Kidney (tissue), 14 donors: ENCODE results near the gene GAPVD1. TPM values are rescaled to one million over a fixed set of nuclear protein-coding genes. Genes with fewer than 3 reads are reported as not detected.

ENCODE experiments used
- DNase-seq, 5 donors: peaks; one replicate each; pipeline ENCODE4 v3.0.0-alpha.2; 2013 to 2020
- FAIRE-seq: peaks from 2 replicates; lab custom pipeline; 2012; peaks lifted over from hg19 to GRCh38; lab: Jason Lieb, UNC
- H3K27ac ChIP-seq, 2 donors: one replicate each; pipeline ENCODE4 v1.7.0; 2013; ENCODE audit warnings: low read depth in 2 of 2, low read length in 2 of 2, inconsistent platforms in 1 of 2
- H3K27me3 ChIP-seq: one replicate; pipeline ENCODE4 v1.7.1; 2013; ENCODE audit warnings: low read length, inconsistent platforms; ENCODE audit not compliant: control insufficient read depth, insufficient read depth
- H3K36me3 ChIP-seq, 3 donors: one replicate each; pipeline versions ENCODE4 v1.7.0 to v1.7.1; 2013; ENCODE audit warnings: low read length in 3 of 3, control low read depth in 1 of 3, inconsistent platforms in 1 of 3; ENCODE audit not compliant: insufficient read depth in 3 of 3, control insufficient read depth in 2 of 3
- H3K4me1 ChIP-seq, 3 donors: one replicate each; pipeline versions ENCODE4 v1.7.0 to v1.7.1; 2013; ENCODE audit warnings: low read length in 3 of 3, inconsistent platforms in 1 of 3, low read depth in 1 of 3; ENCODE audit not compliant: control insufficient read depth in 2 of 3, insufficient read depth in 2 of 3
- H3K4me3 ChIP-seq, 3 donors: one replicate each; pipeline versions ENCODE4 v1.7.0 to v1.8.1; 2013; ENCODE audit warnings: low read length in 3 of 3, control low read depth in 1 of 3, inconsistent platforms in 1 of 3
- H3K9ac ChIP-seq, 3 donors: one replicate each; pipeline versions ENCODE4 v1.7.0 to v1.7.1; 2013; ENCODE audit warnings: low read length in 3 of 3, control low read depth in 1 of 3, inconsistent platforms in 1 of 3
- H3K9me3 ChIP-seq, 3 donors: one replicate each; pipeline versions ENCODE4 v1.7.0 to v1.7.1; 2013; ENCODE audit warnings: low read length in 3 of 3, control low read depth in 1 of 3, inconsistent platforms in 1 of 3; ENCODE audit not compliant: control insufficient read depth in 2 of 3, insufficient read depth in 1 of 3
- CTCF ChIP-seq: IDR thresholded peaks from 3 replicates; pipeline ENCODE4 v1.5.1; 2012; ENCODE audit warnings: mild to moderate bottlenecking, moderate library complexity, borderline replicate concordance; ENCODE audit not compliant: insufficient read depth; ENCODE audit errors: extremely low read depth
- intact Hi-C: fragments of 100-400 bp; cut with DNase I; formaldehyde crosslinking; loops from one replicate; pipeline ENCODE4 v1.11.1; 2022
- polyA plus RNA-seq: library from polyadenylated mRNA; stranded (reverse); fragments of 350-450 nt; fragmentation: Illumina TruSeq; extraction: RNeasy Lipid Tissue Mini Kit (QIAGEN cat#74804); gene quantifications from one replicate; pipeline ENCODE4 v1.2.3, GENCODE V29; 2014; ENCODE audit warnings: low read depth, low replicate concordance; ENCODE audit not compliant: insufficient read depth
- total RNA-seq: library from RNA; stranded (reverse); fragmentation: NEBNext Ultra II Directional; extraction: Animal tissue kit (Norgen Biotek cat#: 25700); gene quantifications from one replicate; pipeline ENCODE4 v1.2.1, GENCODE V29; 2021
- donor health status: control.
- donor health status: control.
- donor health status: control.
- donor health status: control.
- donor health status: control.
- donor health status: DM: yes; HTN: yes; CAD: no.
- donor health status: Normal renal cell carcinoma (clear cell type).

Gene GAPVD1
- total and polyA plus RNA-seq, 2 donors from 2014 or later: 6.9 to 44.8 TPM

GRCh38 chr9:125375820-125376219 is 114.2 kb downstream of the GAPVD1 start:
- Histone ChIP-seq H3K9me3 (no peaks in the 10 kb centered on the region), H3K9ac (no peak overlapping the region), H3K4me3 (no peak overlapping the region), H3K27ac (no peak overlapping the region), H3K27me3 (no peaks in the 10 kb centered on the region), H3K36me3 (no peaks in the 10 kb centered on the region), H3K4me1 (peaks cover 0 to 4% (median 3%) of the 10 kb centered on the region in 3 donors)
- no peak for FAIRE-seq
- no peak for TF ChIP-seq CTCF
- peak in 1 of 5 donors; percentile 30 for DNase-seq
- intact Hi-C loops: no loop called here

- H3K36me3 ChIP-seq: no peaks in the 10 kb centered on the region
- intact Hi-C loops: no loop called here
- no peak overlapping the region for H3K9ac ChIP-seq
- FAIRE-seq: no peak
- TF ChIP-seq CTCF: no peak
- peak in 1 of 5 donors; percentile 28 for DNase-seq
- no peaks in the 10 kb centered on the region for H3K9me3 ChIP-seq
- H3K27me3 ChIP-seq: no peaks in the 10 kb centered on the region
- H3K4me1 ChIP-seq: peaks cover 0 to 4% (median 3%) of the 10 kb centered on the region in 3 donors
- H3K4me3 ChIP-seq: no peak overlapping the region
- no peak overlapping the region for H3K27ac ChIP-seq
These were observed 114.9 kb downstream of the GAPVD1 start for GRCh38 chr9:125376261-125377226.

GRCh38 chr9:125377584-125378250 is 116.1 kb downstream of the GAPVD1 start:
- intact Hi-C loops: no loop called here
- Histone ChIP-seq H3K36me3 (no peaks in the 10 kb centered on the region), H3K9me3 (no peaks in the 10 kb centered on the region), H3K4me3 (no peak overlapping the region), H3K9ac (no peak overlapping the region), H3K27me3 (no peaks in the 10 kb centered on the region), H3K27ac (no peak overlapping the region), H3K4me1 (peaks cover 0 to 4% (median 3%) of the 10 kb centered on the region in 3 donors)
- no peak for FAIRE-seq
- TF ChIP-seq CTCF: no peak
- DNase-seq: peak in 1 of 5 donors; percentile 19
